GM12878 (cell line): Measurements from ENCODE around the gene BSND. TPM values are rescaled to one million over a fixed set of nuclear protein-coding genes. Genes with fewer than 3 reads are reported as not detected.

Source experiments
- ATAC-seq: fragments of 200-7000 bp; cut with Tn5 transposase; 3 replicates; pipeline ENCODE4 v1.9.1; 2020; ENCODE audit warnings: mild to moderate bottlenecking, moderate library complexity
- BruUV-seq: library from RNA; stranded (reverse); fragments of 400-500 nt; replicated peaks from 2 replicates; lab custom pipeline; 2021; lab: Mats Ljungman, UMichigan
- CTCF ChIA-PET: fragments of 300-600 bp; sonication (Branson Sonifier 250); formaldehyde crosslinking; extraction: SDS; loops from one replicate; lab custom pipeline; 2021; ENCODE audit warnings: inconsistent platforms; lab: Yijun Ruan, JAX
- POLR2A ChIA-PET: fragments of 350-600 bp; formaldehyde crosslinking; extraction: SDS; loops from one replicate; lab custom pipeline; 2021; ENCODE audit warnings: inconsistent platforms; lab: Charles Lee
- RAD21 ChIA-PET: fragments of 300-600 bp; sonication (Branson Sonifier 250); formaldehyde crosslinking; loops from one replicate; lab custom pipeline; 2023; ENCODE audit warnings: antibody characterized with exemption; ENCODE audit not compliant: unreplicated experiment; lab: Charles Lee
- SMC1A ChIA-PET: fragments of 300-600 bp; sonication (Branson Sonifier 250); formaldehyde crosslinking; loops from one replicate; lab custom pipeline; 2023; ENCODE audit not compliant: unreplicated experiment, uncharacterized antibody; lab: Charles Lee
- DNase-seq: peaks from one replicate; pipeline ENCODE4 v3.0.0-alpha.2; 2011; ENCODE audit warnings: low read depth, low spot score
- FAIRE-seq: peaks from 3 replicates; lab custom pipeline; 2011; peaks lifted over from hg19 to GRCh38; lab: Jason Lieb, UNC
- H2AFZ ChIP-seq: 2 replicates; pipeline ENCODE4 v1.6.0; 2011; ENCODE audit warnings: low read depth, low read length, control low read depth; ENCODE audit not compliant: control insufficient read depth
- H3K27ac ChIP-seq: 2 replicates; pipeline ENCODE4 v1.5.1; 2011; ENCODE audit warnings: control low read depth; ENCODE audit not compliant: control insufficient read depth, insufficient read depth
- H3K27me3 ChIP-seq, 2 experiments: replicated peaks in 1 of 2; 2 replicates each; pipeline versions ENCODE4 v1.6.0 to v1.6.1; 2011; ENCODE audit warnings: low read length in 1 of 2; ENCODE audit not compliant: control insufficient read depth in 2 of 2, insufficient read depth in 2 of 2
- H3K36me3 ChIP-seq, 2 experiments: 2 replicates each; pipeline ENCODE4 v1.5.1; 2011; ENCODE audit warnings: low read length in 1 of 2; ENCODE audit not compliant: control insufficient read depth in 2 of 2, insufficient read depth in 2 of 2
- H3K4me1 ChIP-seq: 2 replicates; pipeline ENCODE4 v1.6.1; 2011; ENCODE audit warnings: mild to moderate bottlenecking, low read length, moderate library complexity, mixed read lengths; ENCODE audit not compliant: control insufficient read depth, insufficient read depth
- H3K4me2 ChIP-seq: 2 replicates; pipeline ENCODE4 v1.6.0; 2011; ENCODE audit warnings: control low read depth; ENCODE audit not compliant: control insufficient read depth, insufficient read depth
- H3K4me3 ChIP-seq: fragments of 200-600 bp; sonication (generic); 2 replicates; pipeline ENCODE4 v1.5.1; 2016
- H3K79me2 ChIP-seq: 2 replicates; pipeline ENCODE4 v1.6.0; 2011; ENCODE audit warnings: low read length; ENCODE audit not compliant: control insufficient read depth, insufficient read depth
- H3K9ac ChIP-seq: 2 replicates; pipeline ENCODE4 v1.8.0; 2011; ENCODE audit warnings: low read length, control low read depth, mixed read lengths; ENCODE audit not compliant: control insufficient read depth, insufficient read depth
- H3K9me3 ChIP-seq: replicated peaks from 3 replicates; pipeline ENCODE4 v1.5.1; 2011; ENCODE audit warnings: mild to moderate bottlenecking, low read length; ENCODE audit not compliant: control insufficient read depth, insufficient read depth
- H4K20me1 ChIP-seq: 2 replicates; pipeline ENCODE4 v1.6.0; 2011; ENCODE audit not compliant: control insufficient read depth, insufficient read depth
- ATF3 ChIP-seq: IDR thresholded peaks from 2 replicates; pipeline ENCODE4 v1.6.1; 2011; ENCODE audit warnings: low read depth, mild to moderate bottlenecking, low read length, moderate library complexity, borderline replicate concordance; ENCODE audit errors: extremely low read depth
- BCL11A ChIP-seq: IDR thresholded peaks from 2 replicates; pipeline ENCODE4 v1.6.1; 2011; ENCODE audit warnings: low read depth, low read length
- GABPA ChIP-seq: IDR thresholded peaks from 2 replicates; pipeline ENCODE4 v1.6.1; 2014; ENCODE audit warnings: antibody characterized with exemption, low read depth, mild to moderate bottlenecking, inconsistent platforms
- HDAC2 ChIP-seq: fragments of 200-600 bp; sonication (generic); IDR thresholded peaks from 2 replicates; pipeline ENCODE4 v1.6.1; 2017
- KDM1A ChIP-seq: fragments of 200-600 bp; sonication (generic); IDR thresholded peaks from 2 replicates; pipeline ENCODE4 v1.6.1; 2016; ENCODE audit warnings: borderline replicate concordance
- MXI1 ChIP-seq: fragments of 150-350 bp; IDR thresholded peaks from 2 replicates; pipeline ENCODE4 v1.6.1; 2011; ENCODE audit warnings: low read depth, mild to moderate bottlenecking, inconsistent platforms, low read length, improper control_type of control experiment
- NR2F1 ChIP-seq: fragments of 450-650 bp; conservative IDR thresholded peaks from 2 replicates; pipeline ENCODE4 v1.6.1; 2017; ENCODE audit warnings: mild to moderate bottlenecking
- RAD21 ChIP-seq: IDR thresholded peaks from 2 replicates; pipeline ENCODE4 v1.6.1; 2011; ENCODE audit warnings: mild to moderate bottlenecking, low read depth, low read length, moderate library complexity; ENCODE audit not compliant: insufficient read depth
- SMAD5 ChIP-seq: IDR thresholded peaks from 2 replicates; pipeline ENCODE4 v1.6.1; 2016; ENCODE audit warnings: antibody characterized with exemption, low read depth
- WGBS: methylation state at CpG from one replicate; pipeline ENCODE4 v1.1.6; 2016; ENCODE audit warnings: low lambda C conversion rate; ENCODE audit not compliant: insufficient replicate concordance, insufficient coverage; ENCODE audit errors: missing lambda C conversion rate; 5-methylcytosine and 5-hydroxymethylcytosine counted together
- in situ Hi-C: fragments of 300-500 bp; cut with MboI; formaldehyde crosslinking; loops from 9 replicates; pipeline ENCODE4 v1.14.3; 2018; ENCODE audit warnings: mixed read lengths
- intact Hi-C: fragments of 100-400 bp; cut with micrococcal nuclease; formaldehyde crosslinking; loops from one replicate; pipeline ENCODE4 v1.14.2; 2022; ENCODE audit not compliant: unreplicated experiment
- polyA plus RNA-seq, 11 experiments: library from polyadenylated mRNA; depleted of rRNA in 4 of 11; unstranded in 6 of 11; stranded (reverse) in 5 of 11; fragments of >200 nt; fragmentation: Nextera tagmentation in 4 of 11; fragmentation: Illumina TruSeq in 1 of 11; extraction: Ambion mirVana in 4 of 11; extraction: Trizol in 1 of 11; gene quantifications; 1 replicate in 1 of 11; 2 replicates in 10 of 11; pipeline versions ENCODE4 v1.2.1 to v1.2.3, GENCODE V29; 2011 to 2016; ENCODE audit warnings: inconsistent platforms in 2 of 11, missing spikeins in 2 of 11, low read depth in 1 of 11
- total RNA-seq, 4 experiments: library from RNA; depleted of rRNA in 3 of 4; stranded (reverse); fragments of >200 nt in 3 of 4; fragmentation: Illumina TruSeq in 1 of 4; extraction: Trizol in 1 of 4; gene quantifications; 2 replicates each; pipeline versions ENCODE4 v1.2.1 to v1.2.3, GENCODE V29; 2013 to 2021
- TF ChIP-seq, protein P1 (sequence below): fragments of 450-650 bp; conservative IDR thresholded peaks from 2 replicates; pipeline ENCODE4 v1.6.1; 2017; ENCODE audit warnings: mild to moderate bottlenecking, moderate library complexity
- TF ChIP-seq, protein P2 (sequence below): fragments of 450-650 bp; IDR thresholded peaks from 2 replicates; pipeline ENCODE4 v1.6.1; 2017; ENCODE audit warnings: mild to moderate bottlenecking, moderate library complexity

The BSND gene
- total and polyA plus RNA-seq, 10 of the 15 experiments (the other 5 are each of a cell fraction or from before 2014, with no cell fraction given) = not detected

GRCh38 chr1:55037733-55038551, 39.2 kb downstream of the BSND start:
- H3K4me1 ChIP-seq = no peaks in the 10 kb centered on the region
- no peak for DNase-seq
- no TSS peak for BruUV-seq
- H3K27ac ChIP-seq = no peak overlapping the region
- peaks cover 9 to 15% of the 10 kb centered on the region in 2 experiments for H3K27me3 ChIP-seq
- intact Hi-C loops (no loop called here), in situ Hi-C loops (no loop called here)
- no peak for FAIRE-seq
- H4K20me1 ChIP-seq = no peaks in the 10 kb centered on the region; the same call in 1 of the 2 replicates
- no peak overlapping the region for H2AFZ ChIP-seq
- ChIA-PET SMC1A (no interaction called here), POLR2A (no interaction called here), RAD21 (no interaction called here), CTCF (interaction anchor here (1.0 kb wide), 1 partner anchor 93 kb away, joined by 3 read pairs; no protein-coding TSS in a partner anchor)
- no peak for ATAC-seq
- H3K36me3 ChIP-seq = no peaks in the 10 kb centered on the region
- no peaks in the 10 kb centered on the region for H3K79me2 ChIP-seq
- no peak overlapping the region for H3K4me2 ChIP-seq
- TF ChIP-seq SMAD5 = no peak
- no peak for TF ChIP-seq RAD21
- no peak for TF ChIP-seq NR2F1
- no peak for TF ChIP-seq GABPA
- no peak for TF ChIP-seq BCL11A
- 45% methylated on average over 8 of the region's 8 CpGs for WGBS
- H3K9ac ChIP-seq = no peak overlapping the region
- H3K9me3 ChIP-seq = no peaks in the 10 kb centered on the region
- H3K4me3 ChIP-seq = no peak overlapping the region

DNA sequence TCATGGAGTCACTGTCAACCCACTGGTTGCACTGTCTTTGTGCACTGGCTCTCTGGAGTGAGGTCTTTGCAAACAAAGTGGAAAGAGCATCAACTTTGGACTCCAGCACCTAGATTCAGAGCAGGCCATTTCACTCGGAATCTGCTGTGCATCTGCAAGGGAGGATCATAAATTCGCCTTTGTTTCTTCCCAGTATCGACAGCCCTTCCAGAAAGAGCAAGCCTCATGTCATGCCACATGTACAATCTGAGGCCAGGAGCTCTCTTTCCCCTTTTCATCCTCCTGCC, 39.8 kb downstream of the BSND start:
- ChIA-PET SMC1A (no interaction called here), RAD21 (no interaction called here), CTCF (interaction anchor here (1.0 kb wide), 1 partner anchor 94 kb away, joined by 3 read pairs; no protein-coding TSS in a partner anchor), POLR2A (no interaction called here)
- Histone ChIP-seq H3K79me2 (no peaks in the 10 kb centered on the region), H3K36me3 (no peaks in the 10 kb centered on the region), H3K27me3 (peaks cover 6 to 13% of the 10 kb centered on the region in 2 experiments), H3K9me3 (no peaks in the 10 kb centered on the region), H3K4me1 (no peaks in the 10 kb centered on the region), H3K4me2 (no peak overlapping the region), H2AFZ (no peak overlapping the region), H3K4me3 (no peak overlapping the region), H4K20me1 (no peaks in the 10 kb centered on the region; the same call in 1 of the 2 replicates), H3K27ac (no peak overlapping the region), H3K9ac (no peak overlapping the region)
- WGBS = 15% methylated on average over 3 of the region's 3 CpGs
- BruUV-seq = no TSS peak
- FAIRE-seq (no peak), DNase-seq (no peak), ATAC-seq (no peak)
- intact Hi-C loops = no loop called here
- in situ Hi-C loops = no loop called here
- TF ChIP-seq HDAC2 (no peak), ATF3 (no peak), MXI1 (no peak), KDM1A (no peak)
- TF ChIP-seq, protein P1, sequence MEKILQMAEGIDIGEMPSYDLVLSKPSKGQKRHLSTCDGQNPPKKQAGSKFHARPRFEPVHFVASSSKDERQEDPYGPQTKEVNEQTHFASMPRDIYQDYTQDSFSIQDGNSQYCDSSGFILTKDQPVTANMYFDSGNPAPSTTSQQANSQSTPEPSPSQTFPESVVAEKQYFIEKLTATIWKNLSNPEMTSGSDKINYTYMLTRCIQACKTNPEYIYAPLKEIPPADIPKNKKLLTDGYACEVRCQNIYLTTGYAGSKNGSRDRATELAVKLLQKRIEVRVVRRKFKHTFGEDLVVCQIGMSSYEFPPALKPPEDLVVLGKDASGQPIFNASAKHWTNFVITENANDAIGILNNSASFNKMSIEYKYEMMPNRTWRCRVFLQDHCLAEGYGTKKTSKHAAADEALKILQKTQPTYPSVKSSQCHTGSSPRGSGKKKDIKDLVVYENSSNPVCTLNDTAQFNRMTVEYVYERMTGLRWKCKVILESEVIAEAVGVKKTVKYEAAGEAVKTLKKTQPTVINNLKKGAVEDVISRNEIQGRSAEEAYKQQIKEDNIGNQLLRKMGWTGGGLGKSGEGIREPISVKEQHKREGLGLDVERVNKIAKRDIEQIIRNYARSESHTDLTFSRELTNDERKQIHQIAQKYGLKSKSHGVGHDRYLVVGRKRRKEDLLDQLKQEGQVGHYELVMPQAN = no peak
- TF ChIP-seq, protein P2, sequence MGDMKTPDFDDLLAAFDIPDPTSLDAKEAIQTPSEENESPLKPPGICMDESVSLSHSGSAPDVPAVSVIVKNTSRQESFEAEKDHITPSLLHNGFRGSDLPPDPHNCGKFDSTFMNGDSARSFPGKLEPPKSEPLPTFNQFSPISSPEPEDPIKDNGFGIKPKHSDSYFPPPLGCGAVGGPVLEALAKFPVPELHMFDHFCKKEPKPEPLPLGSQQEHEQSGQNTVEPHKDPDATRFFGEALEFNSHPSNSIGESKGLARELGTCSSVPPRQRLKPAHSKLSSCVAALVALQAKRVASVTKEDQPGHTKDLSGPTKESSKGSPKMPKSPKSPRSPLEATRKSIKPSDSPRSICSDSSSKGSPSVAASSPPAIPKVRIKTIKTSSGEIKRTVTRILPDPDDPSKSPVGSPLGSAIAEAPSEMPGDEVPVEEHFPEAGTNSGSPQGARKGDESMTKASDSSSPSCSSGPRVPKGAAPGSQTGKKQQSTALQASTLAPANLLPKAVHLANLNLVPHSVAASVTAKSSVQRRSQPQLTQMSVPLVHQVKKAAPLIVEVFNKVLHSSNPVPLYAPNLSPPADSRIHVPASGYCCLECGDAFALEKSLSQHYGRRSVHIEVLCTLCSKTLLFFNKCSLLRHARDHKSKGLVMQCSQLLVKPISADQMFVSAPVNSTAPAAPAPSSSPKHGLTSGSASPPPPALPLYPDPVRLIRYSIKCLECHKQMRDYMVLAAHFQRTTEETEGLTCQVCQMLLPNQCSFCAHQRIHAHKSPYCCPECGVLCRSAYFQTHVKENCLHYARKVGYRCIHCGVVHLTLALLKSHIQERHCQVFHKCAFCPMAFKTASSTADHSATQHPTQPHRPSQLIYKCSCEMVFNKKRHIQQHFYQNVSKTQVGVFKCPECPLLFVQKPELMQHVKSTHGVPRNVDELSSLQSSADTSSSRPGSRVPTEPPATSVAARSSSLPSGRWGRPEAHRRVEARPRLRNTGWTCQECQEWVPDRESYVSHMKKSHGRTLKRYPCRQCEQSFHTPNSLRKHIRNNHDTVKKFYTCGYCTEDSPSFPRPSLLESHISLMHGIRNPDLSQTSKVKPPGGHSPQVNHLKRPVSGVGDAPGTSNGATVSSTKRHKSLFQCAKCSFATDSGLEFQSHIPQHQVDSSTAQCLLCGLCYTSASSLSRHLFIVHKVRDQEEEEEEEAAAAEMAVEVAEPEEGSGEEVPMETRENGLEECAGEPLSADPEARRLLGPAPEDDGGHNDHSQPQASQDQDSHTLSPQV = no peak
